ENCODE measurements around the gene NHLH1.

The NHLH1 gene

DNA sequence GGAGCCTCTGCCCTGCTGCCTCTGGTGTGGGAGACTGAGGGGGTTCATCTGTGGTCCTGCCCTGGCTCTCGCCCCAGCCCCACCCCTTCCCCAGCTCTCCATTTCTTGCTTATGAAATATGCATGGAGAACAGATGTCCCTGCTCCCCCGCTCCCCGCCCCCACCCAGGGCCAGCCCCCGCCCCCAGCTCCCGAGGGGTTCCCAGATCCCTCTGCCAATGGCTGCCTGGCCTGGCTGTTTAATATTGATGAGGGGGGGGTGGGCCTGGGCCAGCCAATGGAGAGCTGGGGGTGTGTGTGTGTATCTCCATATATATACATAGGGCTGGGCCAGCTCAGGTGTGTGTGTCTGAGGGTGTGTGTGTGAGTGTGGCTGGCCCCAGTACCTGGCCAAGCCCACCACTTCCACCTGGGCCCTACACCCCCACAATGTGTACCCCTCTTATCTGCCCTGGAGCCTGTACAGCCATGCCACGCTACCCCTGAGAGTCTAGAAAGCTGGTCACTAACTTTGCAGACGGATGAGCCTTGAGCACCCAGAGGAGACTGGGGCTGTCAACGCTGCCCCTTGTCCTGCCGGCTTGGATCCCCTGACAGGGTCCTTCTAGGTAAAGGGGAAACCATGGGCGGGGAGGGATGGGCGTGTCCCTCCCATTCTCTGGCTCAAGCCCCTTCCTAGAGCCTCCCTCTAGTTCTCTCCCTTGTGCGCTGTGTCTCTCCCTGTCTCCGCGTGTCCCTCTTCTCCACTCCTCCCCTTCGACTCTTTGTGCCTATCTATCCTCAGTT is at the start of gene NHLH1:
TSS of gene NHLH1 (plus strand) at position 341 of the 785 bp plus-strand sequence. CDS start 3,661 bp downstream, outside the sequence.
- no peak within 1 kb of the TSS for H3K4me3 ChIP-seq (ENCODE audit: control insufficient read depth, low read depth, low read length)
- TF ChIP-seq, protein P1, sequence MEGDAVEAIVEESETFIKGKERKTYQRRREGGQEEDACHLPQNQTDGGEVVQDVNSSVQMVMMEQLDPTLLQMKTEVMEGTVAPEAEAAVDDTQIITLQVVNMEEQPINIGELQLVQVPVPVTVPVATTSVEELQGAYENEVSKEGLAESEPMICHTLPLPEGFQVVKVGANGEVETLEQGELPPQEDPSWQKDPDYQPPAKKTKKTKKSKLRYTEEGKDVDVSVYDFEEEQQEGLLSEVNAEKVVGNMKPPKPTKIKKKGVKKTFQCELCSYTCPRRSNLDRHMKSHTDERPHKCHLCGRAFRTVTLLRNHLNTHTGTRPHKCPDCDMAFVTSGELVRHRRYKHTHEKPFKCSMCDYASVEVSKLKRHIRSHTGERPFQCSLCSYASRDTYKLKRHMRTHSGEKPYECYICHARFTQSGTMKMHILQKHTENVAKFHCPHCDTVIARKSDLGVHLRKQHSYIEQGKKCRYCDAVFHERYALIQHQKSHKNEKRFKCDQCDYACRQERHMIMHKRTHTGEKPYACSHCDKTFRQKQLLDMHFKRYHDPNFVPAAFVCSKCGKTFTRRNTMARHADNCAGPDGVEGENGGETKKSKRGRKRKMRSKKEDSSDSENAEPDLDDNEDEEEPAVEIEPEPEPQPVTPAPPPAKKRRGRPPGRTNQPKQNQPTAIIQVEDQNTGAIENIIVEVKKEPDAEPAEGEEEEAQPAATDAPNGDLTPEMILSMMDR (IDR thresholded peaks at IDR 0.05; ENCODE audit: control insufficient read depth, insufficient read depth, low read depth, low read length, missing control alignments) = no peak
- no peak for DNase-seq (ENCODE audit: low read depth)

DNA sequence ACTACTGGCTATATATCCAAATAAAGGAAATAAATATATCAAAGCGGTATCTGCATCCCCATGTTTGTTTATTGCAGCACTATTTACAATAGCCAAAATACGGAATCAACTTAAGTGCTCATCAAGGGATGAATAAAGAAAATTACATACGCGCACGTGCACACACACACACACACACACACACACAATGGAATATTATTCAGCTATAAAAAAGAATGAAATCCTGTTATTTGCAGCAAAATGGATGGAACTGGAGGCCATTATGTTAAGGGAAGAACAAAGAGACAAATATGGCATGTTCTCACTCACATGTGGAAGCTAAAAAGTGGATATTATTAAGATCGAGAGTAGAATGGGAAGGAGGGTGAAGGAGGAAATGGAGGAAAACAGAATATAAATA is 44.0 kb upstream of the NHLH1 start:
- TF ChIP-seq, protein P1 (IDR thresholded peaks at IDR 0.05; ENCODE audit: control insufficient read depth, insufficient read depth, low read depth, low read length, missing control alignments) = no peak
- no peak for DNase-seq (ENCODE audit: low read depth)
- H3K4me3 ChIP-seq (ENCODE audit: control insufficient read depth, low read depth, low read length) = no peak overlapping the region

DNA sequence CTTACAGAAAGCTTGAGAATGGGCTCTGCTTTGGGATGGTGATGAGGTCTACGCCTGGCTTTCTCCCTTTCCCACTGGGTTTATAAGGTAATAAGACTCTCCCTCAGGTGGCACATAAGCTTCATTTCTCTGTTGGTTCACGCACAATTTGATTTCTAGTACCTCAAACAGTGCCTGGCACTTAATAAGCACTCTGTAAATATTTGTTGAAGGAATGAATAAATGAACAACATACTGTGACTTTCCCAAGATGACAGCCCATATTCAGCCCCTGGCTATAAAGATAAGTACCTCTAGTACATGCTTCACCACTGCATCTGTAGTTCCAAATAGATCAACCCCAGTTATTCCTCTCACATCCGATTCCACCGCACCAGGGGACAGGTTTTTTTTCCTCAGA is 41.6 kb upstream of the NHLH1 start:
- H3K4me3 ChIP-seq (ENCODE audit: control insufficient read depth, low read depth, low read length) = no peak overlapping the region
- DNase-seq (ENCODE audit: low read depth) = no peak
- TF ChIP-seq, protein P1 (IDR thresholded peaks at IDR 0.05; ENCODE audit: control insufficient read depth, insufficient read depth, low read depth, low read length, missing control alignments) = no peak

DNA sequence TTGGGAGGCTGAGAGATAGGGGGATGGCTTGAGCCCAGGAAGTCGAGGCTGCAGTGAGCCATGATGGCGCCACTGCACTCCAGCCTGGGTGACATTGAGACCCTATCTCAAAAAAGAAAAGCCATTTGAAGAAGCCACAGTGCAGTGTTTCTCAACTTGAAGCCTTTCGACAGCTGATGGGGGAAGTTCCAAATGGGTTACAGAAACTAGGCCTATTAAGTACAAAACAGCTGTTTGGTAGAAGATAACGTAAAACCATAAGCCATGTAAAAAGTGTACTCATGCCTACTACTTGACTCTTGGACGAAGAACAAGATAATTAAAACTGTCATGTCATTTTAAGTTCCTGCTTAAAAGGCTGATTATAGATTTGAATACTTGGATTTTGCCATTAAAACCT is 40.5 kb upstream of the NHLH1 start:
- no peak for DNase-seq (ENCODE audit: low read depth)
- TF ChIP-seq, protein P1 (IDR thresholded peaks at IDR 0.05; ENCODE audit: control insufficient read depth, insufficient read depth, low read depth, low read length, missing control alignments) = no peak

DNA sequence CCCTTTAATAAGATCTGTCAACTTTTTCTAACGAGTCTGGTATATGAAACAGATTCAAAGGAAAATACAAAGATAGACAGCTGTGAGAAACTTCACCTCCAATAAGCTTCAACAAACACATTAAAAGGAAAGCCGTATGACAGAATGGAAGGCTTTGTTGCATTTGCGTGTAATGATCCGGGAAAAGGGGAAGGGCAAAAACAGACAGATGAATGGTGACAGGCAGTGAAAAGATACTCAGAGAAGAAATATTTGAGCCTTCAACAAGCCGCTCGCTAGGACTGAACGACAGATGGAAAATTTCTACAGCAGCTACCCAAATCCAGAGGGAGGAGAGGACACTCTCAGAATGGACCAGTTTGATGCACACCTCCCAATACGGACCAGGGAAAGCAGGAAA is 38.7 kb upstream of the NHLH1 start:
- TF ChIP-seq, protein P1 (IDR thresholded peaks at IDR 0.05; ENCODE audit: control insufficient read depth, insufficient read depth, low read depth, low read length, missing control alignments) = no peak
- H3K4me3 ChIP-seq (ENCODE audit: control insufficient read depth, low read depth, low read length) = no peak overlapping the region
- no peak for DNase-seq (ENCODE audit: low read depth)

More for the DNA sequence above, 40.5 kb upstream of the NHLH1 start:
- no peak overlapping the region for H3K4me3 ChIP-seq (ENCODE audit: control insufficient read depth, low read depth, low read length)

DNA sequence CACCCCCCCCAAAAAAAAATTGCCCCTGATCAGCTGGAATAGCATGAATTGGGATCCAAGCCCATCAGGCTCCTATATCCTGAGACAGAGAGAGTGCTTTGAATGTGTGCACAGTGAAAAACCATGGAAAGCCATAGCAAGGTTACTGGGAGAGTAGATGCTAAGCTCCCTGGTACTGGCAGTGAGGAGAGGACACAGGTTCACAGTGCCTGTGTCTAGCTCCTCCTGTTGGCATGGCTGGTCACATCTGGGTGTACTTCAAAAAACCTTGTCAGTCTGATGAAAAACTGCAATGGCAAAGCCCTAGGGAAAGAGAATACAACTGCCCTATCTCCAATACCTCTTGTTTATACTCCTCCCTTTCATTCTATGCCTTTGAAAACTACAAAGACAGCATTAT is 36.8 kb upstream of the NHLH1 start:
- no peak overlapping the region for H3K4me3 ChIP-seq (ENCODE audit: control insufficient read depth, low read depth, low read length)
- TF ChIP-seq, protein P1 (IDR thresholded peaks at IDR 0.05; ENCODE audit: control insufficient read depth, insufficient read depth, low read depth, low read length, missing control alignments) = no peak
- DNase-seq (ENCODE audit: low read depth) = no peak
